GM19025 (cell line): ENCODE results near the gene SCO1.
"Not testable (repeated sequence)": the region's sequence is repeated elsewhere in the genome, so short reads cannot be mapped to it uniquely, and the experiment has no call there.

Source experiments
- ATAC-seq: cut with Tn5 transposase; IDR thresholded peaks from one replicate; pipeline ENCODE4 v1.9.1; 2021; ENCODE audit warnings: mild to moderate bottlenecking, low read depth, moderate library complexity; ENCODE audit not compliant: unreplicated experiment

The SCO1 gene

DNA sequence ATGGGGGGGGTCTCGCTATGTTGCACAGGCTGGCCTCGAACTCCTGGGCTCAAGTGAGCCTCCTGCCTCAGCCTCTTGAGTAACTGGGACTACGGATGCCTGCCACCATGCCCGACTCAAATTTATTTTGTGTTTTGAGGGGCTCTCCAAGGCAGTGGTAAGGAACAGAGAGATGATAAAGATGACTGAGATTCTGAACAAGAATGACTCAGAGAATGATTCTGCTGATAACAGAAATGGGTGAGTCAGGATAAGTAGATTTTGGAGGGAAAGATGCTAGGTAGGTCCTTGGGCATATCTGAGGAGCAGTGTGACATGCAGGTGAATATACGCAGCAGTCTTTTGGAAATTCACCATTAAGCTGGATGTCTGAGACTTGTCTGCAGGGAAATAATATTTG lies 29.9 kb upstream of the SCO1 start:
- no peak for ATAC-seq

DNA sequence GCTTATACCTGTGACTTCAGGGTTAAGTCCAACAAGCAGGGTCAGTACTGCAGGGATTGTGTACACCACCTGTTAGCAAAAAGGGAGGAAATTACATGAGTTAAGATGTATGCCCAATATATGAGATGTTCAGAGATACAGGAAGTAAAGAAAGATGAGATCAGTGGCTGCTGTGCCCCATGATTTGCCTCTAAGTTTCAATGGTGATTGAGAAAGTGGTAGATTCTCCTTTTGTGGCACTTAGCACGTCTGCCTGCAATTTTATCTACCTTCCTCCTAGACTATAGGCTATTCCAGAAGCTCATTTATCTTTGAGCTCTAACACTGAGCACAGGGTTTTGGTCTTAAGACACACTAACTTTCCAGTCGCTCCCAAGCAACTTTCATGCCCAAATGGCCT lies 28.9 kb upstream of the SCO1 start:
- no peak for ATAC-seq

DNA sequence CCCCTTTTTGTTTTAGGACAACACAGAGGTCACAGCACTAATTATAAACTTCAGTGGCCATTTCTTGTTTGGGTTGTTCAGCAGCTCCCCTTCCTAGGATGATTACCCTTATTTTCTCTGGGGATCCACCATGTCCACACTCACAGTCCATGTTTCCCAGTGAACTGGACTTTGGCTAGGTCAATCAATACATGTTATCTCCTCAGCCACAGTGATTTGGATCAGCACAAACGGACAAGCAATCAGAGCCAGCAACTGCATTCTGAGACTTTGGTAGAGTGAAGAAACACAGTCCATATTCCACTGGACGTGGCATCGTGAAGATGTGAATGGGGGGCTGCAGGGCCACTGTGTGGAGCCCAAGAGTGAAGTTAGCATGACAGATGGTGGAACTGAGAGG lies 27.9 kb upstream of the SCO1 start:
- no peak for ATAC-seq

DNA sequence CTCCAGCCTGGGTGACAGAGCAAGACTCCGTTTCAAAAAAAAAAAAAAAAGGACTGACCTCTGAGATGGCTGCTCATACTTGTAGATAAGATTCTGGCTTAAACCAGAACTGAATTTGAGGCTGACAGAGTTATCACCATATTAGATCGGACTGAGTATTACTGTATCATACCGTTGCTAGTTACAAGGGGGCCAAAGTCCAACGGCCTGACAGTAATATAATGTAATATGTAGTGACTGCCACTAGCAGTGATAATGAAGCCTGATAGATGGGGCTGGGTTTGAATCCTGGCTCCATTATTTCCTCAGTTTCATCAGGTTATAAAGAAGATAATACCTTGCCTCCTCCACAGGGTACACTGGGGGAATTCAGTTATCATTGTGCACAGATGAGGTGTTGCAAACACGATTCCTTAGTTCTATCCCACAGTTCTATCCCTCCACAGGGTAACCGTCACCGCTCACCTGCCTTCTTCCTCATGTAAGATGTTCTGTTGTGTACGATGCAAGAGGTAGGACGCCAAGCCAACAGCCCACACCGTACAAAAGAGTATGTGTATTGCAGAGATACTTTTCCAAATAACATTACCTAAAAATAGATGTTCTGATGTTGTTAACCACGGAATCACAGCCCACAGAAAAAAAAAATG lies 27.3 kb upstream of the SCO1 start:
- ATAC-seq = no peak

DNA sequence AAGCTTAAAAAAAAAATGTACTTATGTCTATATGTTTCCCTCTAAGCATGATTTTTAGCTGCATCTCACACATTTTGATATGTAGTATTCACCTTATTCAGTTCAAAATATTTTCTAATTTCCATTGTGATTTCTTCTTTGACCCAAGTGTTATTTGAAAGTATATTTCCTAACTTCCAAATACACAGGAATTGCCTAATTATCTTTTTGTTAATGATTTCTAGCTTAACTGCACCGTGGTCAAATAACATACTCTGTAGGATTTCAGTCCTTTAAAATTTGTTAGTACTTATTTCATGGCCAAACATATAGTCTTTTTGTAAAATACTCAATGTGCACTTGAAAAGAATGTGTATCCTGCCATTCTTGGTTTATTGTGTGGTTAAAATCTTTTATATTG lies 21.2 kb upstream of the SCO1 start:
- no peak for ATAC-seq

GRCh38 chr17:10716218-10716617 lies 18.9 kb upstream of the SCO1 start:
- no peak for ATAC-seq

- ATAC-seq = no peak
Measured at GRCh38 chr17:10713318-10713717, 16.0 kb upstream of the SCO1 start.

DNA sequence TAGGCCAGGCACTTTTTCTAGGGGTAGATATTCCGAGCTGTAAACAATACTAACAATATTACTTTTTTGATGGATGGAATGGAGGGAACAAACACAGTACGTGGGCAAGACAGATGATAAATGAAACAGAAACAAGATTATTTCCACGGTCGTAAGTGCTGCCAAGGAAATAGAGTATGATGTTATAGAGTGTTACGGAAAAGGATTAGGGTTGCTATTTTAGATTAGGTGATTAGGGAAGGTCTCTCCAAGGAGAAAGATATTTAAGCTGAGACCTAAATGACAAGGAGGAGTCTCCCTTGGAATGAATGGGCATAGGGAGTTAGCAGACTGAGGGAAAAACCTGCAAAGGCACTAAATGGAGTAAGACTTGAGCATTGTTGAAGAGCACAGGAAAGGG lies 8.4 kb upstream of the SCO1 start:
- ATAC-seq = no peak

DNA sequence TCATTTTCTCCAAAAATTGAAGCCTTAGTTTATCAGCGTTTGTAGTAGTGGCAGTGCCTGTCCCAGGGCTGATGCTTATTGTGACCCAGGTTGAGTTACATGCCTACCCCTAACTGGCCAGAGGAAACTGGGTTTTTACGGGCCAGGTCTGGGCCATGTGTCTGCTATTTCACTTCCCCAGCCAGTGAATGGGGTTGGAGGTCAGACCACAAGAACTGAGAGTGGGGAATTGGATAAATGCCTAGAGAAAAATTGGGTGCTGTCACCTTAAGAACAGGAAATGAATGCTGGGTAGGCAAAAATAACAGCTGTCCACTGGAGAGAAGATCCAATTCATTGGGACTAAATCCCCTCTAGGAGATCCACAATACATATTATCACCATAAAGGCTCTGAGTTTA lies 5.2 kb upstream of the SCO1 start:
- no peak for ATAC-seq

DNA sequence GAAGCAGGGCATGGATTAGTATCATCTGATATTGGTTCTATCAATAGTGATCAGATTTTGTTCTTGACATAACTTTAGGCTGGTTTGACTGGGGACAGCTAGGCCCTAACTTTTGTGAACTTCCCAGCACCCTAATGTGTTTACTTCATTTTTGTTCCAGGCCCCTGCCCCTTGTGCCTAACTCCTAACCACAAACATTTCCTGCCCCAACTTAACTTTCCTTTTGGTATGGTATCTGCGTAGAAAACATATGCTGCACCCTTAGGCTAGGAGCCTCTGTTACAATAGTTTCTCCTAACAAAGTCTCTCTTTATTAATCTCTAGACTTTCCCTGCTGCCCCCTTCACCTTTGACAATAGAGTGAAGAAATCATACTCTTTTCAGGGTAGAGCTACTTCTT lies 2.5 kb upstream of the SCO1 start:
- ATAC-seq = no peak

- no peak for ATAC-seq
Measured at GRCh38 chr17:10698096-10698818, 924 bp upstream of the SCO1 start.

GRCh38 chr17:10695875-10696407 lies 1.4 kb downstream of the SCO1 start:
- not testable (repeated sequence) for ATAC-seq

GRCh38 chr17:10687499-10687898 lies 9.8 kb downstream of the SCO1 start:
- ATAC-seq = no peak

DNA sequence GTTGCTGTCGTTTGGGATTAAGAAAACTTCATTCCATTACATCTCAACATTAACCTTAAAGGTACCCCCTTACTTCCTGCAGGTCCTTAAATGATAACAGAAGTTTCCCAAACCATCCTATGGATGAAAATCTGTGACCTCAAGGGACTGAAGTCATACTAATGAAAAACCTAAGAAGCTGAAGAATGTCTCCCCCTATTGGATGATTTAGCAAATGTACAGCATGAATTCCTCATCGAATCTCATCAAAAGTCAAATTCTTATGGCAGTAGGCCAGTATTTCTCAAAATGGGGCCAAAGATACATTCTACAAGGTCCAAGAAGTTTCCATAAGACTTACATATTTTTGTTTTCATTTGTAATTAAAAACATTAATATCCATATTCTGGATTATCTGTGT lies 13.5 kb downstream of the SCO1 start:
- ATAC-seq = no peak

DNA sequence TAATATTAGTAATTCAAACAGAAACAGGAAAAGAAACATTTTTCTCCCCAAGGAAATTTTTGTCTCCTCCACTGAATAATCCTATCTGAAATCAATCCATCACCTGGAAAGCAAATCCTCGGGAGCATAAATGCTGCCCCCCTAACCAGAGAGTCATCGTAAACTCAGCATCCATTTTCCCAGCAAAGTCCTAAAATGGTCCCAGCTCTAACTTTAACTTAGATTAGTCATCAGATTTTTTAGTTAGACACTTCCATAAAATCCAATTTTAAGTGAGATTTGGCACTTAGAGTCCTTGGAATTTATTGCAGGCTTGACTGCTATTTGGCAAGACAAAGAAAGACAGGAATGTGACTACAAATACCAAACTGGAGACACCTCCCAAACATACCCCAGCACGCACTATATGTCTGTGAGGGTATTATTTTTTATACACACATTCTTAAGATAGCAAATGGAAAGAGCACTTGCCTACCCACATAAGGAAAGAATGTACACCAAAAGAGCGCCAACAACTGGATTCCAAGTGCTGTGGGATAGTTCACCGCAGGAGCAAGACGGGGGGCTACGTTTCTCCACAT lies 15.4 kb downstream of the SCO1 start:
- ATAC-seq = no peak

DNA sequence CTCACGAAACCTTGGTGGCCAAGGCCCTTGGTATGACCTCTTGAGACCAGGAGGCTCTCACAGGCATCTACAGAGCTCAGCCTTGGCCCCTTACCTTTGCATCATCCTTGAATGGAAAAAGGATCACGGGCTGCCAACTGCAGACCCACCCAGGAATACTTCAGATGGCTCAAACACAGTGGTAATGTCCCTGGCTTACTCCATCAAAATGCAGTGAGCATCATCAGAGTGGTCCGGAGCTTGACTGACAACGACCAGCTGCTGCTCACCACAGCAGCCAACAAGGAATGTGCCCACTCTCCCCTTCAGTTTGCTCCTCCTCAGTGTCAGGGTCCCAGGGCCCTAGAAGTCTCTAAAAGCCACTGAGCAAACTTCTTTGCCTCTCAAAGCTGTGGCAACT lies 22.6 kb downstream of the SCO1 start:
- no peak for ATAC-seq

GRCh38 chr17:10673312-10673711 lies 24.0 kb downstream of the SCO1 start:
- no peak for ATAC-seq

- no peak for ATAC-seq
Measured at GRCh38 chr17:10668775-10669174, 28.6 kb downstream of the SCO1 start.

GRCh38 chr17:10666906-10667305 lies 30.4 kb downstream of the SCO1 start:
- no peak for ATAC-seq

DNA sequence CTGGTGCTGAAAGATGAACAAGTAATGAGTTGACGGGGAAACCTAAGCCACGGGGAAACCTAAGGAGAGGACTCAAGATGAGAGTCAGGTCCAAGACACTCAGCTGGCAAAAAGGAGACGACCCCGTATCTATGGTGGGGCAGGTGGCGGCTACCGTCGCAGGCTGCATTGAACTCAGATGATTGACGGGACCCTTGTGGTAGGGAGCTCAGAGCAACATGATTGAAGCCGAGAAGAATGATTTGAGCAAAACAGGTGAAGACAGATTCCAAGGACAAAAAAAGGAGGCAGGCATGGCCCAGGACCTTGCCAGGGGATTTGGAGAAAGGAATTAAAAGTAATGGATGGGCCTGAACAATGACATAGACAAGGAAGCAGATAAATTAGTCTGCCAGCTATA lies 32.8 kb downstream of the SCO1 start:
- no peak for ATAC-seq

DNA sequence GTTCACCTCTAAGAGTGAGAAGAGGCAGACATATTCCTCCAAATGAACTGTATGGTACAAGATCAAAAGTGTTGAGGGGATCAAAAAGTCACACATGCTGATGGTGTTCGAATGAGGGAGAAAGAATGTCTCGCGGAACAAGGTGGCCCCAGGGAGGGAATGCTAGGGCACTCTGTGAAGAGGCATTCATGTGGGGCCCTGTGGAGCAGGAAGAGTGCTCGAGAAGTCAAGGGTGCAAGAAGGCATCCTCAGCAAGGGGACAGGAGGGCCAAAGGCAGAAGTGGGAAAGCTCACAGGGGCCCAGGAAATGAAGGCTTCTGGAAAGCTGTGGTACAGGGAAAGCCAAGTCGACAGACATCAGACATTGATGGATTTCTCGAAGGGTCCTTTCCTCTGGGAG lies 34.1 kb downstream of the SCO1 start:
- ATAC-seq = no peak

DNA sequence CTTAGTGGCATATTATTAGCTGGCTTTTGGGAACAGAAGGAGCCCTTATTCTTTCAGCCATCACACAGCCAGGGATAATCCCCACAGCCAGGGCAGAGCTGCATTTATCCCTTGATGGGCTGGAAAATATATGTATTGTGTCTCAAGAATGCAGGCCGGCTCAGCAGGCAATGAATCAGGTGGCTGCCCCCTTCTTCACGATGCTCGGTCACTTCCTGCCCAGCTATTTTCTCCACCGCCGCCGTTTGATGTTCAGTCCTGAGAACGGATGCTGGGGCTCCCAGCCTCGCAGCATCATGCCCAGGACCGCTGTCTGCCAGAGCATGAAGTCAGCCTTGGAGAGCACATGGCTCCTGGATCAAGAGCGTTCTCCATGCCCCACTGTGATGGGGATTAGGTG lies 35.9 kb downstream of the SCO1 start:
- no peak for ATAC-seq
